VCaP (cell line): ENCODE data around the gene NRARP.

Source experiments
- H3K27ac ChIP-seq: fragments of 450-650 bp; 2 replicates; pipeline ENCODE4 v1.5.1; 2017
- TF ChIP-seq, protein P1 (sequence below): fragments of 450-650 bp; conservative IDR thresholded peaks from 2 replicates; pipeline ENCODE4 v1.5.1; 2017; ENCODE audit warnings: mild to moderate bottlenecking, moderate library complexity

Gene NRARP

DNA sequence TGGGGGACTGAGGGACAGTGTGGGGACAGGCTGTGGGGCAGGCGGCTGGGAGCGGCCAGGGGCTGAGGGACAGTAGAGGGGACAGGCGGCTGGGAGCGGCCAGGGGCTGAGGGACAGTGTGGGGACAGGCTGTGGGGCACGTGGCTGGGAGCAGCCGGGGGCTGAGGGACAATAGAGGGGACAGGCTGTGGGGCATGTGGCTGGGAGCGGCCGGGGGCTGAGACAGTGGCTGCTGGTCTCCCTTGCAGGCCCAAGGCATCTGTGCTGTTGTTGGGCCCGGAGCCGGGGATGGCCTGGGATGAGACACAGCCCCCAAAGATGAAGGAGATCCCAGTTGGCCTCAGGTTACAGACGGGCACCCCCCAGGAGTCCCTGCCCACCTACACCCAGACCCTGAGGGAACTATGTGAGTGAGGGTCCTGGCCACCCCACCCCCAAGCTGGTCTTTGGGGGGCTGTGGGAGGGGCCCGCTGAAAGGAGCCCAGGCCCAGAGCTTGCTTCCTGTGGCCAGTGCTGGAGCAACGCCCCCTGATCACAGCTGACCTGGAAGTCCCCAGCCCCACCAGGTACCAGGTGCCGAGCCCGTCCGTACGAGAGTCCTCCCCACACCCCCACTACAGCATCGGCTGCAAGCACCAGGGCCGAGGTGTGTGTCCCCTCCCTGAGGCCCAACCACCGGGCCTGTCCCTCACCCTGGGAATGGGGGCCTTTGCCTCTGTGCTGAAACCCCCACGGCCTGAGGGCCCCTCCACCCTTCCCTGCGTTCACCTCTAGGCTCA is 50.4 kb downstream of the NRARP start:
- TF ChIP-seq, protein P1, sequence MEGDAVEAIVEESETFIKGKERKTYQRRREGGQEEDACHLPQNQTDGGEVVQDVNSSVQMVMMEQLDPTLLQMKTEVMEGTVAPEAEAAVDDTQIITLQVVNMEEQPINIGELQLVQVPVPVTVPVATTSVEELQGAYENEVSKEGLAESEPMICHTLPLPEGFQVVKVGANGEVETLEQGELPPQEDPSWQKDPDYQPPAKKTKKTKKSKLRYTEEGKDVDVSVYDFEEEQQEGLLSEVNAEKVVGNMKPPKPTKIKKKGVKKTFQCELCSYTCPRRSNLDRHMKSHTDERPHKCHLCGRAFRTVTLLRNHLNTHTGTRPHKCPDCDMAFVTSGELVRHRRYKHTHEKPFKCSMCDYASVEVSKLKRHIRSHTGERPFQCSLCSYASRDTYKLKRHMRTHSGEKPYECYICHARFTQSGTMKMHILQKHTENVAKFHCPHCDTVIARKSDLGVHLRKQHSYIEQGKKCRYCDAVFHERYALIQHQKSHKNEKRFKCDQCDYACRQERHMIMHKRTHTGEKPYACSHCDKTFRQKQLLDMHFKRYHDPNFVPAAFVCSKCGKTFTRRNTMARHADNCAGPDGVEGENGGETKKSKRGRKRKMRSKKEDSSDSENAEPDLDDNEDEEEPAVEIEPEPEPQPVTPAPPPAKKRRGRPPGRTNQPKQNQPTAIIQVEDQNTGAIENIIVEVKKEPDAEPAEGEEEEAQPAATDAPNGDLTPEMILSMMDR: no peak
- H3K27ac ChIP-seq: no peak overlapping the region

GRCh38 chr9:137251194-137251461 is 50.9 kb downstream of the NRARP start, which contains the start of gene STPG3:
Gene STPG3 (plus strand): TSS chr9:137251286. CDS start chr9:137251287, 1 bp downstream.
- TF ChIP-seq, protein P1: no peak
- no peak within 1 kb of the TSS for H3K27ac ChIP-seq

DNA sequence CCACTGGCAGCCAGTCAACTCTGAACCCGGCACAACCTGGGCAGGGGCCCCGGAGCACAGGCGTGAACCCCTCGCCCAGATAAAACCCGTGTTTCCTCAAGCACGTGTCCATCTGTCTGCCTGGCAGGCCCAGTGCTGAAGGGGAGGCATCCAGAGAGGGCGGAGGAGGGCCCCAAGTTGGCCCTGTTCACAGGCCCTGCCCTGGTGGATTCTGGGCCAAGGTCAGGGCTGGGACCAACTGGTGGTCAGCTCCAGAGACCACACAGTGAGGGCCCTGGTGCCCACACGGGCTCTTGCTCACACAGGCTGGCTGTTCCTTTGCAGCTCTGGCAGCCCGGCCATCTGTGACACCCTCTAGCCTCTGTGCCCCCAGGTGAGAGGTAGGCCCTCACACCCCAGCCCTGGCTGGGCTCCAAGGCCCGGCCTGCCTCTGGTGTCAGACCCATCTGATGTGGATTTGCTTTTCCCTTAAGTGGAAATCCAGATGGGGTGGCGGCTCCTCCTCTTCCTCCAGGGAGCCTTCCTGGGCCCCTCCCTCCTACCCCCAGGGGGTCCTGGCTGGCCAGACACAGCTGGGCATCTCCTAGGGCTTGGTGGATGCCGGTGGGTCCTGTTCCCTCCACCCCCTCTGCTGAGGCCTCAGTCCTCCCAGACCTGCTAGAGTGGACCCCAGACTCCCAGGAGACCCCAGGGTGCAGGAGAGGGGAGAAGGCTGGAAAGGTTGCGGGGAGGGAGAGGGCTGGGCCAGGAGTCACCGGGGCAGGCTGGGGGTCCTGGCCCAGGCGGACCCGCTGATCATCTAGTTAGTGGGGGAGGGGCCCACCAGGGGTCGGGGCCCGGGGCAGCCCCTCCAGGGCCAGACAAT is 51.5 kb downstream of the NRARP start:
- TF ChIP-seq, protein P1: no peak
- no peak overlapping the region for H3K27ac ChIP-seq
